H1 (cell line): ENCODE results near the gene CEP152. TPM values are rescaled to one million over a fixed set of nuclear protein-coding genes. Genes with fewer than 3 reads are reported as not detected.

Source experiments
- CTCF ChIA-PET: fragments of 300-600 bp; sonication (Branson Sonifier 250); formaldehyde crosslinking; loops from one replicate; lab custom pipeline; 2021; ENCODE audit not compliant: partially characterized antibody; lab: Charles Lee
- POLR2A ChIA-PET: fragments of 300-600 bp; sonication (Branson Sonifier 250); formaldehyde crosslinking; loops from one replicate; lab custom pipeline; 2021; ENCODE audit warnings: inconsistent platforms; ENCODE audit not compliant: partially characterized antibody; lab: Charles Lee
- DNase-seq, 2 experiments: peaks; one replicate each; pipeline versions ENCODE4 v3.0.0 to v3.0.0-alpha.2; 2010 to 2022; ENCODE audit warnings: low spot score in 2 of 2, low read depth in 1 of 2, mixed read lengths in 1 of 2
- FAIRE-seq: peaks from 2 replicates; lab custom pipeline; 2011; peaks lifted over from hg19 to GRCh38; lab: Jason Lieb, UNC
- H2AFZ ChIP-seq: 2 replicates; pipeline ENCODE4 v1.8.1; 2012; ENCODE audit warnings: low read length, inconsistent platforms
- H2AK5ac ChIP-seq: 2 replicates; pipeline ENCODE4 v1.6.1; 2013; ENCODE audit warnings: low read depth, low read length
- H2BK120ac ChIP-seq: replicated peaks from 2 replicates; pipeline ENCODE3; 2013; ENCODE audit warnings: low read depth, low read length, inconsistent platforms
- H2BK12ac ChIP-seq: 2 replicates; pipeline ENCODE4 v1.6.1; 2013; ENCODE audit warnings: low read depth, low read length
- H2BK15ac ChIP-seq: 2 replicates; pipeline ENCODE4 v1.6.1; 2013; ENCODE audit warnings: low read length
- H2BK20ac ChIP-seq: 2 replicates; pipeline ENCODE4 v1.6.1; 2013; ENCODE audit warnings: low read length
- H2BK5ac ChIP-seq: 2 replicates; pipeline ENCODE4 v1.6.1; 2013; ENCODE audit warnings: low read depth, low read length
- H3K14ac ChIP-seq: 2 replicates; pipeline ENCODE4 v1.6.1; 2013; ENCODE audit warnings: inconsistent platforms; ENCODE audit not compliant: insufficient read length
- H3K18ac ChIP-seq: 2 replicates; pipeline ENCODE4 v1.6.1; 2013; ENCODE audit warnings: low read length; ENCODE audit errors: extremely low read depth
- H3K23ac ChIP-seq: 2 replicates; pipeline ENCODE4 v1.6.1; 2013; ENCODE audit warnings: inconsistent platforms; ENCODE audit not compliant: insufficient read length
- H3K23me2 ChIP-seq: 2 replicates; pipeline ENCODE4 v1.6.1; 2013; ENCODE audit warnings: low read depth, low read length
- H3K27ac ChIP-seq: 2 replicates; pipeline ENCODE4 v1.6.1; 2011; ENCODE audit warnings: low read depth, low read length, inconsistent platforms
- H3K27me3 ChIP-seq, 4 experiments: replicated peaks in 1 of 4; 1 replicate in 1 of 4; 2 replicates in 3 of 4; pipeline versions ENCODE4 v1.6.1 to v1.8.1; 2011 to 2013; ENCODE audit warnings: low read length in 3 of 4, mild to moderate bottlenecking in 3 of 4, inconsistent platforms in 2 of 4, mixed read lengths in 2 of 4, moderate library complexity in 1 of 4; ENCODE audit not compliant: control insufficient read depth in 3 of 4, insufficient read depth in 3 of 4; ENCODE audit errors: extremely low read depth in 1 of 4
- H3K36me3 ChIP-seq, 4 experiments: 2 replicates each; pipeline versions ENCODE4 v1.6.1 to v1.8.1; 2011 to 2013; ENCODE audit warnings: mild to moderate bottlenecking in 4 of 4, low read length in 3 of 4, moderate library complexity in 2 of 4, control low read depth in 1 of 4, inconsistent platforms in 1 of 4; ENCODE audit not compliant: insufficient read depth in 4 of 4, control insufficient read depth in 2 of 4
- H3K4ac ChIP-seq: replicated peaks from 2 replicates; pipeline ENCODE3; 2013; ENCODE audit warnings: low read length, low read depth, mixed read lengths, inconsistent platforms; ENCODE audit not compliant: insufficient read length
- H3K4me1 ChIP-seq, 4 experiments: replicated peaks in 1 of 4; 1 replicate in 1 of 4; 2 replicates in 3 of 4; pipeline versions ENCODE4 v1.6.1 to v1.8.1; 2011 to 2013; ENCODE audit warnings: low read length in 3 of 4, inconsistent platforms in 2 of 4, mixed read lengths in 1 of 4; ENCODE audit not compliant: insufficient read depth in 4 of 4, control insufficient read depth in 3 of 4
- H3K4me2 ChIP-seq, 2 experiments: 2 replicates each; pipeline versions ENCODE4 v1.6.1 to v1.8.1; 2011 to 2013; ENCODE audit warnings: low read depth in 2 of 2, low read length in 2 of 2, control low read depth in 1 of 2, inconsistent platforms in 1 of 2, mild to moderate bottlenecking in 1 of 2; ENCODE audit not compliant: insufficient read depth in 1 of 2
- H3K4me3 ChIP-seq, 4 experiments: fragments of 200-600, 300-600 bp in 1 of 4; sonication (generic), shearing (Covaris generic), sonication (Bioruptor Twin) in 1 of 4; 2 replicates each; pipeline versions ENCODE4 v1.5.1 to v1.8.1; 2011 to 2016; ENCODE audit warnings: low read length in 4 of 4, low read depth in 3 of 4, control low read depth in 2 of 4, inconsistent platforms in 2 of 4, mild to moderate bottlenecking in 2 of 4, mixed read lengths in 1 of 4, moderate library complexity in 1 of 4; ENCODE audit not compliant: insufficient read depth in 2 of 4; ENCODE audit errors: extremely low read depth in 1 of 4
- H3K56ac ChIP-seq: replicated peaks from 2 replicates; pipeline ENCODE3; 2013; ENCODE audit warnings: low read depth, mild to moderate bottlenecking, mixed read lengths, low read length, inconsistent platforms; ENCODE audit not compliant: insufficient read length
- H3K79me1 ChIP-seq: 2 replicates; pipeline ENCODE4 v1.6.1; 2013; ENCODE audit warnings: low read depth, low read length, control low read depth
- H3K79me2 ChIP-seq, 2 experiments: 2 replicates each; pipeline versions ENCODE4 v1.6.1 to v1.8.1; 2012 to 2013; ENCODE audit warnings: low read length in 2 of 2, mild to moderate bottlenecking in 2 of 2, inconsistent platforms in 1 of 2; ENCODE audit not compliant: insufficient read depth in 2 of 2, control insufficient read depth in 1 of 2
- H3K9ac ChIP-seq, 4 experiments: replicated peaks in 1 of 4; 1 replicate in 1 of 4; 2 replicates in 3 of 4; pipeline versions ENCODE4 v1.6.1 to v1.8.1; 2011 to 2013; ENCODE audit warnings: low read depth in 3 of 4, low read length in 3 of 4, control low read depth in 2 of 4, mild to moderate bottlenecking in 2 of 4, moderate library complexity in 2 of 4, inconsistent platforms in 1 of 4; ENCODE audit errors: extremely low read depth in 1 of 4
- H3K9me3 ChIP-seq, 2 experiments: 2 replicates each; pipeline versions ENCODE4 v1.6.1 to v1.8.1; 2012 to 2013; ENCODE audit warnings: mild to moderate bottlenecking in 2 of 2, moderate library complexity in 2 of 2, control low read depth in 1 of 2, inconsistent platforms in 1 of 2, low read depth in 1 of 2, low read length in 1 of 2, mixed read lengths in 1 of 2; ENCODE audit not compliant: insufficient read depth in 2 of 2
- H4K20me1 ChIP-seq, 2 experiments: replicated peaks in 1 of 2; 2 replicates each; pipeline versions ENCODE3 to v1.8.1; 2011 to 2013; ENCODE audit warnings: inconsistent platforms in 2 of 2, low read length in 2 of 2, mild to moderate bottlenecking in 1 of 2; ENCODE audit not compliant: insufficient read depth in 2 of 2, control insufficient read depth in 1 of 2
- H4K5ac ChIP-seq: 2 replicates; pipeline ENCODE4 v1.6.1; 2013; ENCODE audit warnings: low read length, low read depth, mixed read lengths, inconsistent platforms; ENCODE audit not compliant: insufficient read length
- H4K8ac ChIP-seq: 2 replicates; pipeline ENCODE4 v1.8.0; 2013; ENCODE audit warnings: mild to moderate bottlenecking, moderate library complexity, low read length, inconsistent platforms; ENCODE audit not compliant: insufficient read depth; ENCODE audit errors: extremely low read depth
- H4K91ac ChIP-seq: replicated peaks from 2 replicates; pipeline ENCODE3; 2013; ENCODE audit warnings: low read length, mixed read lengths, inconsistent platforms; ENCODE audit not compliant: insufficient read length
- CTCF ChIP-seq, 3 experiments: IDR thresholded peaks; 1 replicate in 2 of 3; 2 replicates in 1 of 3; pipeline versions ENCODE4 v1.5.1 to v1.6.1; 2011; ENCODE audit warnings: low read length in 3 of 3, mild to moderate bottlenecking in 3 of 3, inconsistent platforms in 2 of 3, low read depth in 1 of 3, moderate library complexity in 1 of 3; ENCODE audit not compliant: insufficient read depth in 1 of 3; ENCODE audit errors: control extremely low read depth in 1 of 3
- MAX ChIP-seq: IDR thresholded peaks from 2 replicates; pipeline ENCODE4 v1.6.1; 2012; ENCODE audit warnings: inconsistent platforms
- POLR2A ChIP-seq, 2 experiments: IDR thresholded peaks; 1 replicate in 1 of 2; 2 replicates in 1 of 2; pipeline ENCODE4 v1.6.1; 2011; ENCODE audit warnings: low read depth in 2 of 2, low read length in 2 of 2, mild to moderate bottlenecking in 2 of 2; ENCODE audit errors: control extremely low read depth in 1 of 2
- RFX5 ChIP-seq: IDR thresholded peaks from 2 replicates; pipeline ENCODE4 v1.6.1; 2011; ENCODE audit warnings: low read depth, low read length, improper control_type of control experiment, borderline replicate concordance
- TCF12 ChIP-seq: IDR thresholded peaks from 2 replicates; pipeline ENCODE4 v1.6.1; 2011; ENCODE audit warnings: low read depth, mild to moderate bottlenecking, low read length
- YY1 ChIP-seq: IDR thresholded peaks from 2 replicates; pipeline ENCODE4 v1.6.1; 2011; ENCODE audit warnings: low read depth, mild to moderate bottlenecking, low read length
- WGBS, 2 experiments: shearing (Covaris generic) in 1 of 2; methylation state at CpG; one replicate each; pipeline versions ENCODE4 v1.1.6 to v1.1.7; 2013 to 2015; ENCODE audit warnings: low lambda C conversion rate in 2 of 2, mixed read lengths in 2 of 2, inconsistent platforms in 1 of 2, low coverage in 1 of 2, missing lambda C conversion rate in 1 of 2; ENCODE audit not compliant: insufficient replicate concordance in 2 of 2, insufficient coverage in 1 of 2, insufficient read length in 1 of 2; ENCODE audit errors: extremely low coverage in 1 of 2, missing lambda C conversion rate in 1 of 2; 5-methylcytosine and 5-hydroxymethylcytosine counted together
- polyA plus RNA-seq, 7 experiments: library from polyadenylated mRNA; depleted of rRNA in 3 of 7; stranded (reverse) in 5 of 7; unstranded in 2 of 7; fragments of >200 nt in 5 of 7; fragments of 200-250 nt in 2 of 7; gene quantifications; 1 replicate in 5 of 7; 2 replicates in 1 of 7; 4 replicates in 1 of 7; pipeline versions ENCODE4 v1.2.1 to v1.2.3, GENCODE V29; 2011 to 2013; ENCODE audit warnings: missing spikeins in 2 of 7, mixed read lengths in 2 of 7
- total RNA-seq: library from RNA; stranded (reverse); fragmentation: NEBNext Ultra II Directional; extraction: Animal tissue kit (Norgen Biotek cat#: 25700); gene quantifications from 2 replicates; pipeline ENCODE4 v1.2.1, GENCODE V29; 2021

CEP152 gene
- total and polyA plus RNA-seq, 2 of the 8 experiments (the other 6 are each of a cell fraction or from before 2014, with no cell fraction given), result 1.4 to 16.2 TPM

GRCh38 chr15:48859426-48859825 is 48.6 kb upstream of the CEP152 start:
- FAIRE-seq, result no peak
- no peak overlapping the region for H2BK15ac ChIP-seq
- H3K36me3 ChIP-seq, result no peaks in the 10 kb centered on the region

More at GRCh38 chr15:48859426-48859825, 48.6 kb upstream of the CEP152 start:
- H3K4me1 ChIP-seq, result peaks cover 0 to 13% (median 8%) of the 10 kb centered on the region in 4 experiments; a peak in 4 of 7 replicates
- H3K27ac ChIP-seq, result no peak overlapping the region
- H3K9me3 ChIP-seq, result no peaks in the 10 kb centered on the region
- H2AFZ ChIP-seq, result no peak overlapping the region
- no peak overlapping the region for H3K4me3 ChIP-seq
- H3K27me3 ChIP-seq, result no peaks in the 10 kb centered on the region; a peak in 1 of 7 replicates
- CTCF ChIA-PET, result interaction anchor here (0.7 to 4.7 kb wide), 11 partner anchors 19 to 590 kb away, joined by 3 to 59 read pairs (median 3); partner anchors contain the start of genes CEP152, EID1, FGF7 and SHC4
- H2BK20ac ChIP-seq, result no peak overlapping the region
- H2BK120ac ChIP-seq, result no peak overlapping the region
- H3K18ac ChIP-seq, result no peak overlapping the region
- H3K23me2 ChIP-seq, result no peaks in the 10 kb centered on the region
- H3K56ac ChIP-seq, result no peak overlapping the region
- H4K5ac ChIP-seq, result no peak overlapping the region
- no peak overlapping the region for H3K9ac ChIP-seq
- H3K79me1 ChIP-seq, result no peaks in the 10 kb centered on the region
- WGBS, 2 experiments, result 85% methylated on average over 2 of the region's 2 CpGs; no CpG with 5 or more reads in 1 of the 2 experiments
- no peaks in the 10 kb centered on the region for H4K20me1 ChIP-seq
- H2BK12ac ChIP-seq, result no peak overlapping the region
- H4K8ac ChIP-seq, result no peak overlapping the region
- no peak overlapping the region for H3K4ac ChIP-seq
- no peak overlapping the region for H2AK5ac ChIP-seq
- no peak overlapping the region for H3K14ac ChIP-seq
- no peak overlapping the region for H2BK5ac ChIP-seq
- no peak overlapping the region for H3K23ac ChIP-seq
- H3K79me2 ChIP-seq, result no peaks in the 10 kb centered on the region
- POLR2A ChIA-PET, result interaction anchor here (1.4 kb wide), 1 partner anchor 36 kb away, joined by 4 read pairs; no protein-coding TSS in a partner anchor
- H3K4me2 ChIP-seq, result no peak overlapping the region
- DNase-seq, result no peak
- no peak overlapping the region for H4K91ac ChIP-seq
- TF ChIP-seq RFX5 (no peak), CTCF (IDR thresholded peaks at IDR 0.05; ENCODE audit: control extremely low read depth in 1 of 3, insufficient read depth in 1 of 3, low read depth in 1 of 3, low read length in 3 of 3) (no peak), TCF12 (no peak), MAX (no peak), POLR2A (IDR thresholded peaks at IDR 0.05; ENCODE audit: control extremely low read depth in 1 of 2, low read depth in 2 of 2, low read length in 2 of 2) (no peak), YY1 (no peak)
